GM18499 (cell line): ENCODE results near the gene PRDM4.
"Not testable (repeated sequence)": the region's sequence is repeated elsewhere in the genome, so short reads cannot be mapped to it uniquely, and the experiment has no call there.

ENCODE experiments used
- ATAC-seq: cut with Tn5 transposase; IDR thresholded peaks from one replicate; pipeline ENCODE4 v1.9.1; 2021; ENCODE audit warnings: moderate number of reproducible peaks; ENCODE audit not compliant: insufficient read depth, unreplicated experiment

PRDM4 gene

GRCh38 chr12:107774349-107775029, 13.6 kb upstream of the PRDM4 start, which contains the start of gene ASCL4:
Gene ASCL4, plus strand, starts transcription at chr12:107774704. Its CDS starts 515 bp downstream, at chr12:107775219.
- no peak for ATAC-seq

- no peak for ATAC-seq
These were observed 6.5 kb upstream of the PRDM4 start for GRCh38 chr12:107767466-107767865.

- ATAC-seq: no peak
These were observed 4.4 kb upstream of the PRDM4 start for GRCh38 chr12:107765316-107765715.

- no peak for ATAC-seq
These were observed 3.7 kb upstream of the PRDM4 start for GRCh38 chr12:107764626-107765025.

- no peak for ATAC-seq
These were observed 1.9 kb upstream of the PRDM4 start for GRCh38 chr12:107762874-107763273.

GRCh38 chr12:107761502-107761904, 566 bp upstream of the PRDM4 start:
- no peak for ATAC-seq

- peak; percentile 9 for ATAC-seq
These were observed 629 bp downstream of the PRDM4 start for GRCh38 chr12:107760207-107760808.

GRCh38 chr12:107759410-107759809, 1.5 kb downstream of the PRDM4 start:
- ATAC-seq: no peak

- no peak for ATAC-seq
These were observed 11.9 kb downstream of the PRDM4 start for GRCh38 chr12:107749083-107749482.

GRCh38 chr12:107748472-107748871, 12.5 kb downstream of the PRDM4 start:
- ATAC-seq: no peak

- ATAC-seq: peak; percentile 77
These were observed 24.0 kb downstream of the PRDM4 start for GRCh38 chr12:107736914-107737313.

GRCh38 chr12:107735763-107736162, 25.2 kb downstream of the PRDM4 start:
- ATAC-seq: no peak

- ATAC-seq: no peak
These were observed 26.8 kb downstream of the PRDM4 start for GRCh38 chr12:107734139-107734538.

GRCh38 chr12:107732365-107732764, 28.6 kb downstream of the PRDM4 start:
- no peak for ATAC-seq

- no peak for ATAC-seq
These were observed 29.6 kb downstream of the PRDM4 start for GRCh38 chr12:107731366-107731765.

- no peak for ATAC-seq
These were observed 30.2 kb downstream of the PRDM4 start for GRCh38 chr12:107730618-107731341.

- ATAC-seq: not testable (repeated sequence)
These were observed 33.2 kb downstream of the PRDM4 start for GRCh38 chr12:107727742-107728141.

GRCh38 chr12:107727327-107727726, 33.6 kb downstream of the PRDM4 start:
- ATAC-seq: not testable (repeated sequence)

- no peak for ATAC-seq
These were observed 42.3 kb downstream of the PRDM4 start for GRCh38 chr12:107718606-107719005.

GRCh38 chr12:107715780-107716179, 45.2 kb downstream of the PRDM4 start:
- no peak for ATAC-seq

GRCh38 chr12:107705522-107705921, 55.4 kb downstream of the PRDM4 start:
- not testable (repeated sequence) for ATAC-seq
